HG03139 (cell line): Measurements from ENCODE around the gene MTSS2.

Experiments used
- ATAC-seq: cut with Tn5 transposase; IDR thresholded peaks from one replicate; pipeline ENCODE4 v1.9.1; 2021; ENCODE audit not compliant: unreplicated experiment

The MTSS2 gene

GRCh38 chr16:70700101-70701020 lies 14.5 kb upstream of the MTSS2 start:
- no peak for ATAC-seq

- no peak for ATAC-seq
Measured at GRCh38 chr16:70699696-70700095, 13.8 kb upstream of the MTSS2 start.

GRCh38 chr16:70698901-70699300 lies 13.0 kb upstream of the MTSS2 start:
- ATAC-seq = no peak

GRCh38 chr16:70697594-70698170 lies 11.8 kb upstream of the MTSS2 start:
- no peak for ATAC-seq

- no peak for ATAC-seq
Measured at GRCh38 chr16:70696952-70697593, 11.2 kb upstream of the MTSS2 start.

GRCh38 chr16:70696355-70696754 lies 10.5 kb upstream of the MTSS2 start:
- no peak for ATAC-seq

- peak; percentile 52 for ATAC-seq
Measured at GRCh38 chr16:70695331-70696070, 9.6 kb upstream of the MTSS2 start.

- ATAC-seq = no peak
Measured at GRCh38 chr16:70694868-70695218, 9.0 kb upstream of the MTSS2 start.

GRCh38 chr16:70694088-70694867 lies 8.4 kb upstream of the MTSS2 start:
- ATAC-seq = no peak

GRCh38 chr16:70692873-70693671 lies 7.2 kb upstream of the MTSS2 start:
- ATAC-seq = no peak

GRCh38 chr16:70692130-70692872 lies 6.4 kb upstream of the MTSS2 start:
- ATAC-seq = no peak

GRCh38 chr16:70691223-70692129 lies 5.6 kb upstream of the MTSS2 start:
- ATAC-seq = no peak

- no peak for ATAC-seq
Measured at GRCh38 chr16:70689970-70690891, 4.4 kb upstream of the MTSS2 start.

GRCh38 chr16:70689035-70689969 lies 3.4 kb upstream of the MTSS2 start:
- ATAC-seq = no peak

- ATAC-seq = no peak
Measured at GRCh38 chr16:70688246-70688742, 2.4 kb upstream of the MTSS2 start.
